Putamen (tissue), 1 donor: ENCODE results near the gene HABP2.

ENCODE experiments used
- DNase-seq: peaks from one replicate; pipeline ENCODE4 v3.0.0-alpha.2; 2016; ENCODE audit warnings: low spot score

Gene HABP2

DNA sequence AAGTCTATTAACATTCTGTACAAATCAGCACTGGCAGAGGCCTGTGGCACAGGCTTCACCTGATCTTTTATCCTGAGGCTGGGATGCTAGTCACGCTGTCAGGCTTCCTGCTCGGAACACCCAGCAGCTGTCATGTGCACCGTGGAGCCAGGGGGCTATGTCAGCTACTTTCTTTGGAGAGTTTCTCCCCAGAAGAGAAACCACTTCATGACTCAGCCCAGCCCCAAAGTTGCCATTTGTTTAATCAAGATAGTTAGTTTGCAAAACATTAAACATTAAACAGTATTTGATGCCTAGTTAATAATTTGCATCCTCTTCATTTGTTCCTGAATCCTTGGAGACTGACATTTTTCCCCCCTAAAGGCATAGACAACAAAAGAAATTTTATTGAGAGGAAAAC lies at the start of gene HABP2:
Gene HABP2, plus strand, starts transcription at position 353 of the 400 bp plus-strand sequence. CDS start 69 bp downstream, outside the sequence.
- DNase-seq = no peak

DNA sequence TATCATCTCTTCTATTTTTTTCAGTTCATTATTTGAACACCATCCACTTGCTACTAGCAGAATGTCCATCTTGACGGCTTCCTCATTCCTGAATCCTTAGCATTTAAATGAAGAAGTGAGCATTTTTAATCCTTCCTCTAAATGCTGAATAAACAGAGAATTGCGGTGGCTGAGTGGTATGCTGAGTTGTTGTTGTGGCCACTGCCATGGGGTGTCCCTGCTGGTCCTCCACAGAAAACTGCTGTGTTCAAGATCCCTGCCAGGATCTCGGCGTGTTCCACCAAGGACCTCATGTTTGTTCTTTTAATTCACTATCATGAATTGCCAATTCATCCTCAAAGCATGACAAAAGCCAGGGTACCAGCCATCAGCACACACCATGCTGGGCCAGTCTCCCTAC lies 48.9 kb upstream of the HABP2 start:
- DNase-seq = no peak

DNA sequence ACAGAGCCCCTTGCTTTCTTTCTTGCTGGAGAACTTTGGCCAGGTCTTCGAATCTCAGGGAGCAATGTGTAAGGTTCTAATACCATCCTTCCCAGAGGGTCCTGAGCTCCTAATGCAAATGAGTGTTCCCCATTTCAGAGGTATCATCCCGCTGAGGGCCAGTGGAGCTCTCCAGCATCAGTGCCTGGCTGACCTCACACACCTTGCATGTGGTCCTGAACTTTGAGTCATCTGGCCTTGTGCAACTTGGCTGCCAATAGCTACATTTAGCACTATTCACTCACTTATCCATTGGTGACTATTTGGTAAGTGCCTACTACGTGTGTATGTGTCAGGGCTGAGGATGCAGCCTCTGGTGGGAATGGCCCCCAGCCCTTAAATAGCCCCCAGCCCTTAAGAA lies 48.4 kb upstream of the HABP2 start:
- DNase-seq = no peak

DNA sequence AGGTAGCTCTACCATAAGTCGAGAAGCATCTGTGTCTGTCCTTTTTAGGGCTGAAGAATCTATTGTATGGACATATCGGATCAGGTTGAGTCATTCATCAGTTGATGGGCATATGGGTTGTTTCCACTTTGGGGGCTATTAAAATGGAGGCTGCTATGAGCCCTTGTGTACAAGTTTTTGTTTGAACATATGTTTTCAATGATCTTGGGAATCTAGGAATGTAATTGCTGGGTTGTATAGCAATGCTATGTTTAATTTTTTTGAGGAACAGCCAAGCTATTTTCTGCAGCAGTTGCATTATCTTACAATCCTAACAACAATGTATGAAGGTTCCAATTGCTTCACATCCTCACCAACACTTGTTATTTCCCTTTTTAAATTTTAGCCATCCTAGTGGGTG lies 46.4 kb upstream of the HABP2 start:
- no peak for DNase-seq

DNA sequence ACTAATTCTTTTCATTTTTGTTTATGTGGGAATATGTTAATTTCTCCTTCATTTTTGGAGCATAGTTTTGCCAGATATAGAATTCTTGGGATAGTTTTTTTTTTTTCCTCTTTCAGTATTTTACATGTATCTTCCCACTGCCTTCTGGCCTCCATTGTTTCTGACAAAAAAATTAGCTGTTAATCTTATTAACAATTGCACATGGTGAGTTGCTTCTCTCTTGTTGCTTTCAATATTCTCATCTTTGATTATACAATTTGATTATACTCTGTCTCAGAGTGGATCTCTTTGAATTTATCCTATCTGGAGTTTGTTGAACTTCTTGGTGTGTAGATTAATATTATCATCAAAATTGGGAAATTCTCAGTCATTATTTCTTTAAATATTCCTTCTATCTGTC lies 41.4 kb upstream of the HABP2 start:
- DNase-seq = no peak

DNA sequence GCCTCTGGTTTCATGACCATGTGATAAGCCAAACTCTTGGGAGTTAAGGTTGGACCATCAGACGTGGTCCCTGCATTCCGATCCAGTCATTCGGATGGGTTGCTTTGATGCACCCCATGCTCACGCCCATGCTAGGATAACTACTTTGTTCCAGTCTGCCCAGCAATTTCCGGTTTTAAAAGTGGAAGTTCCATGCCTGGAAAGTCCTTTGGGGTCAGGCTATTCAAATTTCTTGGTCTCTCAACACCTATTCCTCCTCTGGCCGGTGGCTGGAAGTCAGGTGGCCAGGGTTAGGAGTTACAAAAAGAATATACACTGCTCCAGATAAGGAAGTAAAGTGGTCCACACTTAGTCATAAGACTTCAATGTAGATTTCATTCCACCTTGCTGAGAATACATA lies 37.7 kb upstream of the HABP2 start:
- DNase-seq = no peak

DNA sequence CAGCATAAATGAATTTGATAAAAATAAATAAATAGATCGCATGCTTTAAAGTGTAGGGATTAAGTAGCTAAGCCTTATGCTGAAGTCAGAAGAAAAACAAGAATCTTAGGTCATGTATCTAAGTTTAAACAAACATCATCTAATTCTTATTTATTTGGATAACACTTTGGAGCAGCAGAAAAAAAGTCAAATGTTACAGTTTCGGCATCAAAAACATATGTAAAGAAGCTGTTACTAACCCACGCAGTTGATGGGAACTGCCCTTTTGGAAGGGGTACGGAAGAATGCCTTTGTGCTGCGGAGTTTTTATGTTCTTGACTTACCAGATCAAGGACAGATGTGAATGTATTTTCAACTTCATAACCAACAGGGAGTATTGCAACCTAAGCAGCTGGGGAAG lies 37.3 kb upstream of the HABP2 start:
- DNase-seq = no peak

DNA sequence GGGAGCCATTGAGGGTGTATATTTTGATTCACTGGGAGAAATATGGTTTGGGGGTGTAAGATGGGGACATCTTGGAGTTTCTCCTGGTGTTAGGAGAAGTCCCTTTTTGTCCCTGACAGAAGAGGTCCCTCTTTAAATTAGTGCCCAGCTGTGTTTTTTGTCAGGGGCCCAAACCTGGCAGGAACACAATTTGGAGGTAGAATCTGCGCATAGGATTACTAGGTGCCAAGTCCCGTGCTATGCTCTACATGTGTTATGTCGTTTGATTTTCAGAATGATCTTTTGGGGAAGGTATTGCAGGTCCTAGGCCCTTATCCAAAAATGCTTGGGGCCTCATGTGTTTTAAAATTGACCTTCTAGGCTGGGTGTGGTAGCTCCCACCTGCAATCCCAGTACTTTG lies 36.8 kb upstream of the HABP2 start:
- DNase-seq = no peak

DNA sequence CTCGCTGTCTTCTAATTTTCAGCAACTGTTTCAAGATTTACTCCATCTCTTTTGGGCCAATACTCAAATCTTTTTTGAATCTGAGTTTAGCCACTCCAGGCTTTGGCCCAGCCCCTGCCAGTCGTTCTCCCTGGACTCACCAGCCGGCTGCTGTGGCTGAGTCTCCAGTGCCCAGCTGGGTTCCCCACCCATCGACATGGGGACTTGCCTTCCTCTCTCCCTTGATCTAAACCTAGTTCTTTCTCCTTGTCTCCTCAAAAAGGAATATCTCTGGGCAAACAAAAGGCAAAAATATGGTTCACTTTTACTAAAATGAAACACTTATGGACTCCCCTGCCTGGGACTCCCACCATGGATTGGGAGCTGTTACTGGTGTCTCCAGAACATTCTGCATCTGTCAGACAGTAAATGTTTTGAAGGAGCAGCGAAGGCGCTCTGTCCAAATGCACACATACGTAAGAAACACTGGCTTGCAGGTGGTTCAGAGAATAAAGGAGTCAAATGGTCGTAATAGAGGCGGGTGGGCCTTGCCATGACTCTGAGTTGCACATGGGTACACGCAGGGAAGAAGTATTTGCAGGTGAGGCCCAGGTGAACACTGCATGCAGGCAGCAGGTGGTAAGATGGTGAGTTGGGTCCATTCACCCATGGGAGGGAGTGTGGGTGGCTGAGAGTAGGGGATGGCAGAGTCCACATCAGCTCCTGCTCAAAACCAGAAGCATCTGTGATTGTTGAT lies 35.5 kb upstream of the HABP2 start:
- no peak for DNase-seq

DNA sequence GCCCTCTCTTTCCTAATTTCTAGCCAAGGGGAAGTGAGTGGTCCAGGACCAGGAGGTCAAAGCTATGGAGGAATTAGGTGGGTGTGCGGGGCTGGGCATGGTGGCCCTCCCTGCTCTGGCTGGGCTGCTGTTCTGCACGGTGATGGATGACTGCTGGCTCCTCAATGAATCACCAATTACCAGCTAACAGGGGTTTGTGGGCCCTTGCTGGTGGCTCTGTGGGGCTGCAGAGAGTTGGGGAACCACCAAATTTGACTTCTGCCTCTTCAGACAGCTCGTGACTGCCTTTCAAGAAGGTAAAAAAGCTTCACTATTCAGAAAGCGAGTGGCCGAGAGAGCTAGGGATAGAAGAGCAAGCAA lies 35.0 kb upstream of the HABP2 start:
- DNase-seq = no peak

DNA sequence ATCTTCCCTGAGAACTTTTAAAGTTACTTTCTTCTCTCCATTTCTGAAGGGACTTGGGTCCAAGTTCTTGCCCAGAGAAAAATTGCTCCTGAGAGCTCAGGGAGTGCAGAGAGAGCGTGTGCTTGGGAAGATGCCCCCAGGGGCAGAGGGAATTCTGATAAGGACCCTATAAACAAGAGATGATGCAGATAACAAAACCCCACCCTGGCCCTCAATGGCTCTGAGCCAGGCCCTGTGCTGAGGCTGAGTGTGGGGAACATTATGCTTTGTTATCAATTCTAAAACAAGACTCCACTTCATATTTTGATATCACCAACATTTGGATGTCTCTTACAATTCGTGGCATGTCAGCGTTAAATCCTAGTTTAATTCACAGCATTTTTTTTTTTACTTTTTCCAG lies 34.4 kb upstream of the HABP2 start:
- DNase-seq = no peak

DNA sequence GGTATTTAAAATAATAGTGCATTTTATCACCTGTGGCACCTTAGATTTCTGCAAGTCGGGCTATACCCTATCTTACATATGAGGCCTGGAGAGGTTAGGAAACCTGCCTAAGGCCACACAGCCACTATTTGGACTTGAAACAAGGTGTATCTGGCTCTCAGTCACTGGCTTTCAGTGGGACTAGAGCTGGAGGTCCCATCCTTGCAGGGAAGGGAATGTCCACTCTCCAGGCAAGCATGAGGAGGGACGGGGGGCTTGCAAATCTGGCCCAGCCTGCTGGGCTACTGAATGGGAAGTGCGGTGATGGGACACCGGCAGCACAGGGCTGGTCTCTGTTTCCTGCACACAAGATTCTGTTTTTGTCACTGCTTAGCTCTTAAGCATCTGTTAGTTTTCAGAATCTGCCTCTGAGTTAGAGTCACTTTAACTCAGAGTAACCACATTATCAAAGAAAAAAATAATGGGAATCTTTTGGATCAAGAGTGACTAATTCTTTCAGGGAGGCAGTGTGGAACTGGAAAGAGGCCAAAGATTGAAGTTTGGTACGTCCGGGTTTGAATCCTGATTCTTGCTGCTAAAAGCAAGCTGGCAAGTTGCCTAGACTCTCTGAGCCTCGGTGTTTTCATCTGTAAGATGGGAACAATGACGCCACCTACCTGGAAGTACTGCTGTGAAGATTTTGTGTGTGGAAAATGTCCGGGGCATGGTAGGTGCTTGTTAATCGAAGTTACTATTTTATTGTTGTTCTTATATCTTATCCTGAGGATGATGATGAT lies 33.8 kb upstream of the HABP2 start:
- DNase-seq = no peak

DNA sequence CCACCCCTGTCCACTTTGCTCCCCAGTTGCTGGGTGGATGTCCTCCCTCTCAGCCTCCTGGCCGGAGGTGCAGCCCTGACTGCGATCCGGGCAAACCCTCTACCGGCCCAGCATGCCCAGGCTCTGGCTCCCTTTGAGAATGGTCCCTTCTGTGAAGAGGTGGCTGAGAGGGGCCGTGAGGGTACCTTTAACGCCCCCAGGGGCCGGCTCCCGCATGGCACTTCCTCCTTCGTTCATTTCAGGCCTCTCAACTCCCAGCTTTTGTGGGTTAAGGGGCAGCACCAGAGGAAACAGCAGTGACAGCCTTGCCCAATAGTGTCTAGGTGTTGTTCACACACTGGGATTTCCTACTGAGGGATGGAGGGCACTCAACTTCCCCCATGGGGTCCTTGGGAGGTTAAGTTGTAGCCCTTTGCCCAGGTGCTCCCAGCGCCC lies 33.2 kb upstream of the HABP2 start:
- no peak for DNase-seq

DNA sequence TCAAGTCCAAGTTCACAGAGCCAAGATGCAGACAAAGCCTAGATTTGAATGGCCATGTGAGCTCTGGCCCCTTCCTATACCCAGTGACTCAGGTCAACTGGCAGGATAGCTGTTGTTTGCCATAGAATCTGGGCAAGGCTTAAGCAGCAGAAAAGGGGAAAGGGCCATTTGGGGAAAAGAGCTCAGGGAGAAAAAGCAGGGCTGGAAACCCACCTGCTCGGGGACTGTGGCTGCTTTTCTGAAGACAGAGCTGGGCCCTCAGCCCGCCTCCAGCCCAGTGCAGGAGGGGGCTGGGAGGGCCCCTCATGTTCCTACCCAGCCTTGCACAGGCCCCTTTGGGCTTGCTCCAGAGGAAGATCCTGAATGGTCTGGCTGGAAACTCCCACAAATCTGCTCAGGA lies 32.6 kb upstream of the HABP2 start:
- no peak for DNase-seq

DNA sequence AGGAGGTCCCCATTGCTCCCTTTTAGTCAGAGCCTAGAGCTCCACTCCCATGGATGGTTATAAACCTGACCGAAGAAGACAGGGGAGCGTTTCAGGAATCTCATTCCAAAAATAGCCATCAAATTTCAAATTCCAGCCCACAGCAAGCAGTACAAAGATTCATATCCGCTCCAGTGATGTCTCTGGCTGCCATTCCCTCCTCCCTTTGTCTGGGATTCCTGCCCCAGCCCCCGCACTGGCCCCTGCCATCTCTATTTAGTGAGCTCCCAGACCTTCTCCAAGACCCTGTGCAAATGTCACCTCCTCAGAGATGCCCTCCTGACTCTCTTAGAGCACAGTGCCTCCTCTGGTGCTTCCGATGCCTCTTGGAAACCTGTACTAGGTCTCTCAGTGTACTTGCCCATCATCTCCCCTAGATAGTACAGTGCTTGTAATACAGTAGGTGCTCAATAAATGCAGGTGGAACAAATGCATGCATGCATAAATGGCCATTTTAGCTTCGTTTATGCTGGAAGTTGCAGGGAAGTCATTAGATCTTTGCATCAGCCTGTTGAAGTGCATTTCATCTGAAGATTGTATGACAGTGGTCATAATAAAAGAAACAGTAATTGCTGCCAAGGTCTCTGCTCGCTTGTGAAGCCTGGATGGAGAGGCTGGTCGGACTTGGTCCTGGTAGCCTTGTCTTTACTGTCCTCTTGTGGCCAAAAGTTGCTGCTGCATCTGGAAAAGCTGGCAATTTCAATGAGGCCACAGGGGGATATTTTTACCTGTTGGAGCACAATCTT lies 32.0 kb upstream of the HABP2 start:
- peak; percentile 31 for DNase-seq

DNA sequence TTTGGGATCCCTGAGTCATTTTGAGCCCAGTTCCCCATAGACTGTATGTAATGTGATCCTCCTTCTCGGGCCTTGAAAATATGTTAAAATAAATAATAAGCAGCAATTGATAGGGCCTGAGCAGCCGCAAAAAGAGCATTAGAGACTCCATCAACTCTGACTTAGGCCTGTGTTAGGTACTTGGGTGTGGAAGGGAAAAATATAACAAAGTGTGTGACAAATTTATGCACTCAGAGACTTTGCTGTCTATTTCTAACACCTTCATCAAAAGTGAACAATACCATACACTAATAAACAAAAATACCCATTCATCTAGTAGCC lies 31.4 kb upstream of the HABP2 start:
- no peak for DNase-seq

DNA sequence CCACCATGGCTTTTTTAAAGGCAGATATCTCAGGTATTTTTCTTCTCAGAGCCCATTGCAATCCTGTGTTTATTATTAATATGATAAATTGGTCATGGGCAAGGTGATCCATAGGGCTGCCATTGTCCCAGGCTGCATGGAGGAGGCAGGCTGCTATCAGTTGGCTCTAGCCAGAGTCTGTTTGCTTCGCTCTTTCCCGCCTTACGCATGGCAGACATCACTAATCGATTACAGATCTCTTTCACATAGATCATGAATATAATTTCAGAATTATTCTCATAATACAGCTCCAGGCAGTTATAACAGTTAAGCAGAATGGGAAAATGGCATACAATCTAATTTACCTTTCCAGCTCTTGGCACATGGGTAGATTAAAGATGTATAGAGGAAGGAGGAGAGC lies 30.4 kb upstream of the HABP2 start:
- no peak for DNase-seq

DNA sequence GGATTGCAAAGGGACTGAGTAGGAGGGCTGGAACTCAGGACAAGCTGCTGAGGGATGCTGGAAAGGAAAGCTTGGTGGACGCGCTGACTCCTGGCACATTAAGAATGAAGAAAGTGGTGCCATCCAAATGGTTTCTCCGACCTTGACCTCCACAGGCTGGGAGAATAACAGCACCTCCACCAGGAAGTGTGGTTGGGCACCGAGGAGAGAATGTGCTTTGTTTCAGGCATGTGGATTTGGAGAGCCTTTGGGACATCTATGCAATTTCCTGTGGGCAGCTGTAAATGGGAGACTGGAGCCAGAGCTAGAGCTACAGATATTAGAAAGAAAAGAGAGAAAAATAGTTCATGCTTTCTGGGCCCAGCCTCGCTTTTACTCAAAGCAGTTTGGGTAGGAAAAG lies 29.8 kb upstream of the HABP2 start:
- no peak for DNase-seq

DNA sequence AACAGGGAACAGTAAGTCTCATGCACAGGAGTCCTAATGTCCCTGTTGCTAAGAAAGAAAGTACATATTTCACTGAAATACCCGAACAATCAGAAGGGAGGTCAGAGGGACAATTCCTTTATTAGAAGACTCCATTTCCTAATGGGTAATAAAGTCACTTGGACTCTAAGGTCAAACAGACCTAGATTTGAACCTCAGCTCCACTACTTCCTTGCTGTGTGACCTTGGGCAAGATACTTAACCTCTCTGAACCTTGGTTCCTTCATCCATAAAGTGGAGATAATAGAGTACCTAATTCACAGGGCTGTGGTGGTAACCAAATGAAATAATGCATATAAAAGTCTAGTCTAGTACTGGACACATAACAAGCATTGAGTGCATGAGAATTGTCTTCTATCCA lies 29.2 kb upstream of the HABP2 start:
- no peak for DNase-seq

DNA sequence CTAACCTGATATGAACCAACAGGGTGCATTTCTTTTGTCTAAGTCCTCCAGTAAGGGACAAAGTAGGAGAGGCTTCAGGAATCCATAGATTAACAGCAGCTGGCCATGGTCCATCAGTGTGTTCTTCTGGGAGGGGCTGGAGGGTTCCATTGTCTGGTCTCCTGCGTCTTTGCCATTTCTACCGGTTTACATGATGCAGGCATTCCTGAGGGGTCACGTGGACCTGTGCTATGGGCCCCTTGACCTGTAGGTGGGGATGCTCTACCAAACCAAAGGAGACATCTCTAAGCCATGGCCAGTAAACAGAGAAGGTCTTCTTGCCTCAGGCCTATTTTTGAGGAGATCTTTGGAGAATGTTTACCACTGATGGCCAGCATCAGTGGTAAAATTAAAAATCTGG lies 28.7 kb upstream of the HABP2 start:
- DNase-seq = no peak

DNA sequence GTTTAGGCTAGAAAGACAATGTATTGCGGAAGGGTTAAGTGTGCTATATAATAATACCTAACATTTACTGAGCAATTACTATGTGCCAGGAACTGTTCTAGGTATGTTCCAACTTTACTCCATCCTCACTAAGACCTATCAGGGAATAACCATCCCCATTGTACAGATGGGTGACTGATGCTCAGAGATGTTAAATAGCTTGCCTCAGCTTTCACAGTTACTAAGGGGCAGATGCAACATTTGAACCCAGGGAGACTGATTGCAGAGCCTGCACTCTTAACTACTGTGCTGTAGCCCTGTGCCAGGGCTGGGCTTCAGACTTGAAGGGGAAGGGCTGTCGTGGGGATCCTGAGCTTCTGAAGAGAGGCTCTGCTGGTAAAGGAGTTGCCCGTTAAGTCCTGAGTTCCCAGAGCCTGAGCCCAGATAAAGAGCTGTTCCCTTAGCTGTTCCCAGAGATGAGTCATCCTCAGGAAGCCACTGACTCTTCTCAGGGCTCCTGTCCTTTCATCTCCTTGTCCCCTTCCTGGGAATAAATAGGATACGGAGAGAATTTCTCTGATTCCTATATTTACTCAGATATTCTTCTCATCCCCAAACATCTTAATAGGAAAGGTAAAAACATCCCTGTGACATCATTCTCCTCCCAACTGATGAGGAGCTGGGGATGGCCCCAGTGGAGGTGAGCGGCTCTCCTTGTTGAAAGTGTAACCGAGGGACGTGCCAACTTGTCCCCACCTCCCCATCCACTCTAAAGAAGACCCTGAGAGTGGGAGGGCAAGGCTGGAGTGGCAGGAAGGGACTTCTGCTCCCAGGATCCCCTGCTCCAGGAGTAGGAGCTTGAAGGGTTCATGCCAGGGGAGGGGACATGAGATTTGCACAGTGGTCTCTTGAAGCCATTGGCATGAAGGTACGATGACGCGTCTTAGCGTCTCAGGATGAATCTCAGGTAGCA lies 28.0 kb upstream of the HABP2 start:
- no peak for DNase-seq

DNA sequence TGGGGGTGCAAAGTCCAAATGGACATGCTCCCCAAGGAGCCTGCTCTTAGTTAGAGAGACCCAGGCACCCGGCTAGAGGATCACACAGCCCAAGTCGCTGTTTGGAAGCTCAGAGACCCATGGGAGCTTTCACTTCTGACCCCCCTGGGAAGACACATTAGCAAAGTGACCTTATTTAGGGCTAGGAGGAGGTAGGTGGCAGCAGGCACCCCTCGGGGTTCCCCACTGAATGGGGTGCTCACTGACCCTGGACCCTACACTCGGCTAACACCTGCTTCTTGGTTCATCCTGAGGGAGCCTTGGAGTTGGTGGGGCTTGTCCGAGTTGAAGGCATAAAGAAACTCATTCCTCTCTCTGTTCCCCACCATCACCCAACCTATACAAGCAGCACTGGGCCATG lies 27.1 kb upstream of the HABP2 start:
- DNase-seq = no peak
